SJCRH30 (cell line): ENCODE measurements around the gene FAM107B. TPM values are rescaled to one million over a fixed set of nuclear protein-coding genes. Genes with fewer than 3 reads are reported as not detected.
A peak's percentile ranks its signal among the peaks of the same experiment; 100 is the strongest.

Experiments used
- DNase-seq, 2 experiments: peaks; one replicate each; pipeline ENCODE4 v3.0.0-alpha.2; 2015 to 2020
- H3K27ac ChIP-seq: fragments of 250-450 bp; sonication (Bioruptor Pico); 2 replicates; pipeline ENCODE4 v1.5.1; 2020; ENCODE audit warnings: mild to moderate bottlenecking, moderate library complexity
- H3K27me3 ChIP-seq: fragments of 250-450 bp; sonication (Bioruptor Pico); 2 replicates; pipeline ENCODE4 v1.5.1; 2020; ENCODE audit warnings: mild to moderate bottlenecking, moderate library complexity
- H3K36me3 ChIP-seq: fragments of 250-450 bp; sonication (Bioruptor Pico); 2 replicates; pipeline ENCODE4 v1.5.1; 2020; ENCODE audit warnings: mild to moderate bottlenecking, moderate library complexity
- H3K4me1 ChIP-seq: fragments of 250-450 bp; sonication (Bioruptor Pico); 2 replicates; pipeline ENCODE4 v1.5.1; 2020; ENCODE audit warnings: mild to moderate bottlenecking, moderate library complexity
- H3K4me3 ChIP-seq: fragments of 250-450 bp; sonication (Bioruptor Pico); 2 replicates; pipeline ENCODE4 v1.5.1; 2020; ENCODE audit warnings: mild to moderate bottlenecking, moderate library complexity
- H3K9me3 ChIP-seq: fragments of 250-450 bp; sonication (Bioruptor Pico); replicated peaks from 2 replicates; pipeline ENCODE4 v1.5.1; 2020; ENCODE audit warnings: mild to moderate bottlenecking, moderate library complexity
- total RNA-seq: library from RNA; depleted of rRNA; stranded (reverse); fragments of >200 nt; shearing (Covaris generic); gene quantifications from 2 replicates; pipeline ENCODE4 v1.2.3, GENCODE V29; 2014

The FAM107B gene
- total RNA-seq, 1 experiment from 2014 or later: 21.7 TPM

DNA sequence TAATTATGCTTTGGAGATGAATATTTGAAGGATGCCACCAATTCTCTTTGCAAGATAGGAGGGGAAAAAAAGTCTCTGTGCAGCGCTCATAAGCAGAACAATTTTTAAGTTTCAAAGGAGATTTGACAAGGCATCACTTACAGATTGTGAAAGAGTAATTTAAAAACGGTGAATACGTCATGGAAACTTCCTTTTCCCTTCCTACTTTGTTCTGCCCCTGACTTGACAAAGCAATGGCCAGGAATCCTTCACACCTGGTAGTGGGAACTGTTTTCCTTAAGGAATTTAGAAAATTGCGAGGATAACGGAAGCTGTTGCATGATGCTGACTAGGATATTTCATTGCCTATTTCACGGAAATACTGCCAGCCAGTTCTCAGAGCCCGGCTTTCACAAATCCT lies 16.7 kb downstream of the FAM107B start:
- H3K9me3 ChIP-seq: no peaks in the 10 kb centered on the region
- no peak for DNase-seq
- H3K4me3 ChIP-seq: no peak overlapping the region
- H3K36me3 ChIP-seq: no peaks in the 10 kb centered on the region
- H3K27ac ChIP-seq: no peak overlapping the region
- no peaks in the 10 kb centered on the region for H3K4me1 ChIP-seq
- no peaks in the 10 kb centered on the region for H3K27me3 ChIP-seq

DNA sequence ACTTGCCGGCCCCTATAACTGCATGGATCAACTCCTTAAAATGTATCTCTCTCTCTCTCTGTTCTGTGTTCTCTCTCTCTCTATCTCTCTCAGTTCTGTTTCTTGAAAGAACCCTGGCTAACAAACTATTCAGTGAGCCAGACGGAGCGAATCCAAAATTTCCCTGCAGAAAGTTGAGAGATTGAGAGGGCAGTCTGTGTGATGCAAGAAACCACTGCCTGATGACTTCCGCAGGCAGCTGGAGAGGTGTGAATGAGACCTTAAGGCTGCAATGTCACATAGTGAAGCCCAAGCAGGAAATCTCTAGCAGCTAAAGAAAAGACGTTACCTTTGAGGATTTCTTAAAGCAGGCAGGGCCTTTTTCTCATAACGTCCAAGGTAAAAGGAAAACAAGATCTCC lies 17.3 kb downstream of the FAM107B start:
- Histone ChIP-seq H3K27ac (no peak overlapping the region), H3K4me1 (no peaks in the 10 kb centered on the region), H3K4me3 (no peak overlapping the region), H3K27me3 (no peaks in the 10 kb centered on the region), H3K9me3 (no peaks in the 10 kb centered on the region), H3K36me3 (no peaks in the 10 kb centered on the region)
- no peak for DNase-seq

DNA sequence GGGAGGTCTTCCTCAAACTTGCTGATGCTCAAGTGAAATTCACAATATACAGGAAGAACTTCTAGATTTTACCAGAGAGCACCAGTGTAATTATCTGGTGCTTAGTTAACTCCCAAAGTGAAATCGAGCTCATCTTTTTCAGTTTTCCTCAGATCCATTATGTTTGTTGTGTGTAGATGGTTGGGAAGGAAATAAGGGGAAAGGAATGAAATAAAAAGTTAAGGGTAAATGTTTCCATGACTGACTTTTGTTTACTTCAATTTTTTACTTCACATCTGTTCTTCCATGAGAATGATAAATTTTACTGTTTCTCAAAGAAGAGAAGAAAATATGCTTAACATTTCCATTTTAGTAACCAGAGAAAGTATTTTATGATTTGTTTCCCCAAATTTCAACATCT lies 21.3 kb downstream of the FAM107B start:
- no peaks in the 10 kb centered on the region for H3K36me3 ChIP-seq
- H3K27ac ChIP-seq: no peak overlapping the region
- no peaks in the 10 kb centered on the region for H3K27me3 ChIP-seq
- H3K4me3 ChIP-seq: no peak overlapping the region
- no peaks in the 10 kb centered on the region for H3K9me3 ChIP-seq
- DNase-seq: no peak
- no peaks in the 10 kb centered on the region for H3K4me1 ChIP-seq

DNA sequence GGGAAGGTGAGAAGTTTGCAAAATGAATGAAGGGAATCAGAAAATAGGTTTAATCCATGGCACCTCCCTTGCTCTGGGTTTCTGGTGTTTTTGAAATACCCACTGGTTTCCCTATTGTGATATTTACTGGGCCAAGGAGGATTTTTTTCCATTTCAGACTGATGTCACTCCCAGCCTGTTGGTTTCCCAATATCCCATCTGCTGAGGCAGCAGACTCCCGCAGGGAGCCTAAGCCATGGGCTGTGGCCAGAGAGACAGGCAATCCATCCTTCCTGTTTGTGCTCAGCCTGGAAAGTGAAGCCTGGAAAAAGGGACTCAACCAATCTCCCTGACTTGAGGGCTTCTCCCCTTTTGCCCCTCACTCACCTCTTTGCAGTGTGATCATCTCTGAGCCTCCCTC lies 22.8 kb downstream of the FAM107B start:
- no peaks in the 10 kb centered on the region for H3K36me3 ChIP-seq
- H3K27ac ChIP-seq: no peak overlapping the region
- H3K4me1 ChIP-seq: no peaks in the 10 kb centered on the region
- no peaks in the 10 kb centered on the region for H3K27me3 ChIP-seq
- no peak for DNase-seq
- no peak overlapping the region for H3K4me3 ChIP-seq
- no peaks in the 10 kb centered on the region for H3K9me3 ChIP-seq

DNA sequence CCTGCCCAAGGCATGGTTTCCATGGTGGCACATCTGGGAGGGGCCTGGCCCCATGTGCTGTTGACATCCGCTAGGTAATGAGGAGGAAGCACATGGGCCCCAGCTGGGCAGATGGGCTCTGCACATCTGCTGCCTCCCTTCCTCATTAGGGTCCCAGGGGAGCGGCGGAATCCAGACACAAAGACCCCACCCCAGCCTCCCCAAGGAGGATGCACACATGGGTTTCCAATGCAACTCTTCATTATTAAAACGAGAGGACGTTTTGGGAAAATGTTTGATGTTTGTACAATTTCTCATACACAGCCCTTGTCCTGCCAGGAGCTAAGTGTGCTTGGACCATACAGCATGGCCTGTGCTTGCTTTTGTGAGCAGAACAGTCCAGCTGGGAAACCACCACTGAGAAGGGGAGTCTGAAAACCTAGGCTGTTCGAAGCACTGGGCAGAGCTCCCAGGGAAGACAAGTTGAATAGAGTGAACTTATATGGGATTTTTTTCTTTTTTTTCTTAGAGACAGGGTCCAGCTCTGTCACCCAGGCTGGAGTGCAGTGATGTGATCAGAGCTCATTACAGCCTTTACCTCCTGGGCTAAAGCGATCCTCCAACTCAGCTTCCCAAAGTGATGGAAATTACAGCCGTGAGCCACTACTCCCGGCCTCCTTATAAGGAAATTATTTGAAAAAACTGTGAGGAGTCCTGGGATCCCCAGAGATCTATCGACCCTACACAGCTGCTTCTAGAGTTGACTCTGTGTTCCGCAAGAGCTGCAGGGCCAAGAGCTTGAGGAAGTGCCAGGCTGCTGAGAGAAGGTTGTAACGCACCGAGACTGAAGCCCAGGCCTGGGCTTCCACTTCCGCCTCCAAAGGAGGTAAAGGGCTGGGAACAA lies 23.4 kb downstream of the FAM107B start:
- Histone ChIP-seq H3K27ac (no peak overlapping the region), H3K27me3 (no peaks in the 10 kb centered on the region), H3K36me3 (no peaks in the 10 kb centered on the region), H3K4me1 (no peaks in the 10 kb centered on the region), H3K9me3 (no peaks in the 10 kb centered on the region), H3K4me3 (no peak overlapping the region)
- DNase-seq: no peak

DNA sequence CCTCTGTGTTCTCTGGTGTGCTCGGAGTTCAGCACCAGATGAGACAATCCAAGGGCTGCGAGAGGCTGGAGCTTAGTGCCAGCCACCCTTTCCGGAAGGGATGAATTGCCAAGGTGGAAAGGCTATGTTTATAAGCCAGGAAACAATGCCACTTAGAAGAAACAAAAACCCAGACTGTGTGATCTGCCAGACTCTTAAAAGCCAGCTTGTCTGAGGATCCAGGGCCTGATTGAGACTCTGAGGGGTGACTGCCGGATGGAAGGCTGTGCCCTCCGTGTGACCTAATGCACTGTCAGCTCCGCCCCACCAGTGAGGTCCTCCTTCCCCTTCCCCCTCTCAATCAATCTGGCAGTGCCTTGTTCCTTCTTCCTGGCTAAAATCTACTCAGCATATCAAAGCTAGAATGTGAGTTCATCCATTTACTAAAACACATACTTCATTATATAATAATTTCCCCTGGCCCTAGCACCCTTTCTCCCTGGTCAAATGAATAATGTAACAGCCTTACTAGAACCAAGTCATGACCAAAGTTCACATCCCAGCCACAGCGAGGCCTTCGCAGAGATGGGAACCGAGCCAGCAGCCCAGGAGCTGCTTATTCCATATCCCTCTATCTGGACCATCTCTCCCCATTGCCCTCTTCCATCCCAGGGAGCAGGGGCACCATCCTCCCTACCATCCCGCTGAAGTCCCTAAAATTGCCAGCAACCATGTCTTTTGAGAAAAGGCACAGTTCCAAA lies 25.5 kb downstream of the FAM107B start:
- no peak overlapping the region for H3K27ac ChIP-seq

DNA sequence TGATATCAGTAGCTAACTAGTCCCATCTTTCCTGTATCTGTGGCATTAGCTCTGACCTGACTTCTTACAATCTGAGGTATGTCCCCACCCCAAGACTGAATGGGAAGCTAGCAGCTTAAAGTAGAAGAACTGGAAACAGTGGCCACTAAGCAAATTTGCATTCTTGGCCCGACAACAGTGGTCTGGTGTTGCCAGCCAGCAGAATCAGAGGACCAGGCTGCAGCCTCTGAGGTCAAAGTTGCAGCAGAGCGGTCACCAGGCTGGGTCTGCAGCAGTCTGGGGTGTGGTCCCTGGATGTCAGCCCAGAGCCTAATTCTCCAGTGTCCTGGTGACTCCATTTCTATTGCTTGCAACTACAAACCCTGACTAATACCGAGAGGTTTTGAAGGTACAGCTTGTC lies 26.3 kb downstream of the FAM107B start:
- Histone ChIP-seq H3K4me1 (no peaks in the 10 kb centered on the region), H3K27me3 (no peaks in the 10 kb centered on the region), H3K27ac (no peak overlapping the region), H3K4me3 (no peak overlapping the region), H3K9me3 (no peaks in the 10 kb centered on the region), H3K36me3 (no peaks in the 10 kb centered on the region)
- DNase-seq: no peak

More for the DNA sequence above, 25.5 kb downstream of the FAM107B start:
- no peaks in the 10 kb centered on the region for H3K27me3 ChIP-seq
- DNase-seq: no peak
- H3K9me3 ChIP-seq: no peaks in the 10 kb centered on the region
- H3K4me3 ChIP-seq: no peak overlapping the region
- H3K4me1 ChIP-seq: no peaks in the 10 kb centered on the region
- H3K36me3 ChIP-seq: no peaks in the 10 kb centered on the region

DNA sequence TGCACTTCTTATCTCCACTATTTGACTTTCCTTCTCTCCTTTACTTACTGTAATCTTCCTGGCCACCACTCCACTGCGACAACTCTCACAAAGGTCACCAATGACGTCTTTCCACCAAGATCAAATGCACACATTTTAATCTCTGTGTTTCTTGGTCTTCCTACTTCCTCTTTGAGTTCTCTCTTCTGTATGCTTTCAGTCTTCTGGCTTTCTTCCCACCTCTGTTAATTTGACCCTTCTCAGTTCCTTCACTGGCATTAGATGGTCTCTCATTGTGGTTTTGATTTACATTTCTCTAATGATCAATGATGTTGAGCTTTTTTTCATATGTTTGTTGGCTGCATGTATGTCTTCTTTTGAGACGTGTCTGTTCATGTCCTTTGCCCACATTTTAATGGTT lies 31.9 kb downstream of the FAM107B start:
- H3K27me3 ChIP-seq: no peaks in the 10 kb centered on the region
- no peaks in the 10 kb centered on the region for H3K36me3 ChIP-seq
- no peak overlapping the region for H3K27ac ChIP-seq
- no peak overlapping the region for H3K4me3 ChIP-seq
- no peak for DNase-seq
- no peaks in the 10 kb centered on the region for H3K4me1 ChIP-seq
- H3K9me3 ChIP-seq: no peaks in the 10 kb centered on the region

DNA sequence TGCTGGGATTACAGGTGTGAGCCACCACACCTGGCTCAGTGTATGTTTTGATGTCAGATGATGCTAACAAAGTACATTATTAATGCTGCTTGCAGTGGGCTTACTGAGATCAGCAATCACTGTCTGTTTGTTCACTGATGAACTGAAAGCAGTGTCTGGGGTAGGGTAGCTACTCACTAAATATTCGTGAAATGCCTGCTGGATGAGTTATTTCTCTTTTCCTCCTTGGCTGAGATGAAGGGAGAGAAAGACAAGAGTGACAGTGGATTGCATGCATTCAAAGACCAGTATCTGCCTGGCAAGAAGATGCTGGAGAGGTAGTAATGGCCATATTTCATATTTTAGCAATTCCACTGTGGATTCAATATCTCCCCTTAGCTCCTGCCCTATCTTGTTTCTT lies 32.3 kb downstream of the FAM107B start:
- no peak for DNase-seq
- H3K9me3 ChIP-seq: no peaks in the 10 kb centered on the region

DNA sequence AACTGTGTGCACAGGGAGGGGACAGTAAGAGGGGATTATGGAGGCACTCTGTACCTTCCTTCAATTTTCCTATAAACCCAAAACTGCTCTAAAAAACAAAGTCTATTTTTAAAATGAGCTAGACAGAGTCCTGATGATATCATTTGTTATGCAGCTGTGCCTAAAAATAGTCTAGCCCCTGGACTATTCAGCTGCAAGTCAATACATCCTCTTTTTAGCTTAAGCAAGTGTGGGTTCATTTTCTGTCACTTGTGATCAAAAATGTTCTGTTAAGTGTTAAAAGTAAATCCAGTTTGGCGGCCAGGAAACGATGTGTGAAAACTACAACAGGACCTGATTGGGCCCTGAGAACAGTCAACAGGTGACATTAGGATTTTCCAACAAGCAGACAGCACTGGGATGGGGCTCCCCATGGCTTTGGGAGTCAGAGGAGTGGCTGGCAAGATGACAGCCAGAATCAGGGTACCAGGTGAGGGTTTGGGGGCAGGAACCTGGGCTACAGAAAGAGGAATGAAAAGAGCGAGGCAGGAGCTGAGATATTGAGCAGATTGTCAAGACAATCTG lies 33.9 kb downstream of the FAM107B start:
- H3K27me3 ChIP-seq: no peaks in the 10 kb centered on the region
- H3K36me3 ChIP-seq: no peaks in the 10 kb centered on the region
- H3K27ac ChIP-seq: no peak overlapping the region
- no peaks in the 10 kb centered on the region for H3K9me3 ChIP-seq
- H3K4me1 ChIP-seq: no peaks in the 10 kb centered on the region
- no peak overlapping the region for H3K4me3 ChIP-seq
- no peak for DNase-seq

More for the DNA sequence above, 32.3 kb downstream of the FAM107B start:
- no peak overlapping the region for H3K4me3 ChIP-seq
- H3K27ac ChIP-seq: no peak overlapping the region
- H3K27me3 ChIP-seq: no peaks in the 10 kb centered on the region
- H3K4me1 ChIP-seq: no peaks in the 10 kb centered on the region
- no peaks in the 10 kb centered on the region for H3K36me3 ChIP-seq

DNA sequence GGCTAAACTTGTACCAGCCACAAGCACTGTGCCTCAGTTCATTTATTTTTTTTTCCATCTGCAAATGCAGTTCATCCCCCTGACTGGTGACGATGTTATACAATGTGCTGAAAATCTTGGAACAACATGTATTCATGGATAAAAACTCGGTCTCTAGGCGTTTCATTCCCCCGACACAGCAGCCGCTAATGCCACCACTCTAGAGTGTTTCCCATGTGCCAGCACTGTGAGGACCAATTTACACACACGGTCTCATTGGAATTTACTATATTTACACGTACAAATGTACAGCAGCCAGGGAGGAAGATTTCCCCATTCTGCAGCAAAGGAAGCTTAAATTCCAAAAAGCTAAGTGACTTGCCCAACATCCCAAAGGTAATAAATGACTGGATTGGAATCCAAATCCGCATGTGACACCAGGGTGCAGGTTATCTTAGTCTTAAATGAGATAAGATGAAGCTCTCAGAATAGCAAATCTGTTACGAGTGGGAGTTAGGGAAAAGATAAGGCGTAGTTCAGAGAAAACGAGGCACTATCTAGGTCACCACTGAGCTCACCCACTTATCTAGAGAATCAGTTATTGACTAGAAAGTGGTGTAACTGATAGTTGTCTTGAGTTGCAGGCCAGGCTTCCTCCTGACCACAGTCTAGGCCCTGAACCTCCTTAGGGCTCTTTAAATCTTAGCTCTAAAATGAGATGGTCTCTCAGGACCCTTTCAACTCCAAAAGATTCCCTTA lies 36.7 kb downstream of the FAM107B start:
- no peaks in the 10 kb centered on the region for H3K27me3 ChIP-seq
- no peaks in the 10 kb centered on the region for H3K36me3 ChIP-seq
- no peak overlapping the region for H3K27ac ChIP-seq
- no peaks in the 10 kb centered on the region for H3K9me3 ChIP-seq
- no peak overlapping the region for H3K4me3 ChIP-seq
- no peak for DNase-seq
- no peaks in the 10 kb centered on the region for H3K4me1 ChIP-seq

DNA sequence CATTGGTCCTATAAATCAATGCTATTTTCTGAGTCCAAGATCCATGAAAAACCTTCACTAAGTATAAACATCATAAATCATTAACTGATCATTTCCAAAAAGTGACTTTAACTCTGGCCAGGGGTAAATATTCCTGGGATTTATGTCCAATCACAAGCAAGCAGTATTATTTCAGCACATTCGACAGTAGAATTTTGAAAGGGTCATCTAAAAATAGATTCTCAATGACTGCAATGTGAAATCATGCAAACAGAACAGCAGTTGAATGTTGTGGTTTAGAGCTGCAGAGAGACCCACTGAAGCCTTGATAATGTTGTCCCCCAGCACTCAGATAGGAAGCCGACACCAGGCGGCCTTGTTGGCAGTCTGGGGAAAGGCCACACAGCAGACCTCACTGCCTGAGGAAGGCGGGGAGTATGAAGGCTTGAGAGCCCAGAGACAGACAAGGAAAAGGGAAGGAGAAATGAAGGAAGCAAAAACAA lies 38.1 kb downstream of the FAM107B start:
- Histone ChIP-seq H3K27me3 (no peaks in the 10 kb centered on the region), H3K27ac (no peak overlapping the region), H3K4me3 (no peak overlapping the region), H3K9me3 (no peaks in the 10 kb centered on the region), H3K36me3 (no peaks in the 10 kb centered on the region), H3K4me1 (no peaks in the 10 kb centered on the region)
- DNase-seq: peak in 1 of 2 experiments; percentile 13

DNA sequence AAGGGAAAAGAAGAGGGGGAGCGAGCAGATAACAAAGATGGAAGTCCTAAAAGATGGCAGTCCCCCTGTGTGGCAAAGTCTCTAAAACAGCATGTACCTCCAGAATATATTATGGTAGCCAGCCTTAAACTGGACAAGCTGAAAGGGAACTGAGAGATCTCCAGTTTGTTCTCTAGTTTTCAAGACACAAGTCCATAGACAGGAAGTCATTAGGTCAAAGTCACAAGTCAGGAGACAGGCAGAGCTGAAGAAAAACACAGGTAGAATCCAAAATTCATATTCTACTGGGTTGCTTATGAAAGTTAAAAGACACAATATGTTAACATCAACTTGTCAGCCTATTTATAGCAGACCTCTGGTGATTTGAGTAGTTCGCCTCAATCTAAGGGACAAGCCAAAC lies 38.7 kb downstream of the FAM107B start:
- no peak for DNase-seq
- H3K4me1 ChIP-seq: no peaks in the 10 kb centered on the region
- no peak overlapping the region for H3K4me3 ChIP-seq
- H3K9me3 ChIP-seq: no peaks in the 10 kb centered on the region
- H3K27ac ChIP-seq: no peak overlapping the region
- no peaks in the 10 kb centered on the region for H3K27me3 ChIP-seq
- H3K36me3 ChIP-seq: no peaks in the 10 kb centered on the region

DNA sequence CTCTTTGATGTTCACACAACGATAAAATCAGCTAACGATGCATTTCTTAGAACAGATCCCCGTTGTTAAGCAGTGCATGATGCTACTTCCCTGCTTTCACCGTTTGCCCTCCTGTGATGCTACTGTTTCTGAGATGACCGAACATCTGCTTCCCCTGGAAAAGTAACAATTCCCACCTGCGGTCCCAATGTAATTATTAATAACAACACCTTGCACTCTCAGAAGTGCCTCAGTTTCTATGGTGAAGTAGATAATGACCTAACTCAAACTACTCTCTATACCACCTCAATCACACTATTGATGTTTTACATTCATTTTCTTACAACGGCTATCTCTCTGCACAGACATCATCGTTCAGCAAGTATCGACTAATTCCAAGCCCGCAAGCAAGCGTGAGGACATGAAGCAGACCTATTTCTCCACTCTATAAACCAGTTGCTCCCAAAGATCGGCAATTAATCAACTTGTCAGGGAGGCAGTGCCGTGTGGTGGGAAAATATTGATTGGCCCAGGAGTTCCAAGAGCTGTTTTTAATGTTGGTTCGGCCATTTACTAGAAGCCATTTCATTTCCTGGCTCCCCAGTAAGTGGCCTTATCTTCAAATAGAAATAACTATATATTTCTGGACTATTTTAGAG lies 42.7 kb downstream of the FAM107B start:
- Histone ChIP-seq H3K9me3 (no peaks in the 10 kb centered on the region), H3K4me1 (no peaks in the 10 kb centered on the region), H3K27ac (no peak overlapping the region), H3K36me3 (no peaks in the 10 kb centered on the region), H3K4me3 (no peak overlapping the region), H3K27me3 (no peaks in the 10 kb centered on the region)
- no peak for DNase-seq
